Astrocyte (in vitro differentiated cells and primary cell): ENCODE measurements around the gene CD34. TPM values are rescaled to one million over a fixed set of nuclear protein-coding genes. Genes with fewer than 3 reads are reported as not detected.

Experiments
- DNase-seq: peaks from one replicate; pipeline ENCODE4 v3.0.0-alpha.2; 2010; ENCODE audit warnings: low read depth
- FAIRE-seq: peaks from 2 replicates; lab custom pipeline; 2011; peaks lifted over from hg19 to GRCh38; lab: Jason Lieb, UNC
- H2AFZ ChIP-seq: 2 replicates; pipeline ENCODE4 v1.6.0; 2012; ENCODE audit warnings: low read depth, low read length, inconsistent platforms
- H3K27ac ChIP-seq: 2 replicates; pipeline ENCODE4 v1.5.1; 2011; ENCODE audit warnings: low read depth, low read length, inconsistent platforms
- H3K27me3 ChIP-seq: 2 replicates; pipeline ENCODE4 v1.6.0; 2011; ENCODE audit warnings: low read length, inconsistent platforms; ENCODE audit not compliant: insufficient read depth
- H3K36me3 ChIP-seq: 2 replicates; pipeline ENCODE4 v1.5.1; 2011; ENCODE audit warnings: low read length, inconsistent platforms; ENCODE audit not compliant: insufficient read depth
- H3K4me1 ChIP-seq: 2 replicates; pipeline ENCODE4 v1.5.1; 2011; ENCODE audit warnings: low read length, inconsistent platforms; ENCODE audit not compliant: insufficient read depth
- H3K4me2 ChIP-seq: 2 replicates; pipeline ENCODE4 v1.6.0; 2012; ENCODE audit warnings: low read length, inconsistent platforms
- H3K4me3 ChIP-seq: 2 replicates; pipeline ENCODE4 v1.5.1; 2011; ENCODE audit warnings: low read depth, mild to moderate bottlenecking, low read length, inconsistent platforms; ENCODE audit not compliant: insufficient read depth
- H3K79me2 ChIP-seq: 2 replicates; pipeline ENCODE4 v1.6.0; 2012; ENCODE audit warnings: mild to moderate bottlenecking, low read length, inconsistent platforms; ENCODE audit not compliant: insufficient read depth
- H3K9ac ChIP-seq: 2 replicates; pipeline ENCODE4 v1.6.0; 2012; ENCODE audit warnings: mild to moderate bottlenecking, low read length, inconsistent platforms
- H3K9me3 ChIP-seq: 2 replicates; pipeline ENCODE4 v1.5.1; 2012; ENCODE audit warnings: low read depth, mild to moderate bottlenecking, low read length, inconsistent platforms; ENCODE audit not compliant: insufficient read depth
- H4K20me1 ChIP-seq: 2 replicates; pipeline ENCODE4 v1.6.0; 2012; ENCODE audit warnings: low read length, inconsistent platforms; ENCODE audit not compliant: insufficient read depth
- H3K27ac Mint-ChIP-seq: one replicate; pipeline ENCODE4 v1.8.0; 2021; ENCODE audit warnings: mild to moderate bottlenecking, mixed read lengths; ENCODE audit not compliant: unreplicated experiment
- H3K27me3 Mint-ChIP-seq: one replicate; pipeline ENCODE4 v1.8.0; 2021; ENCODE audit warnings: low read depth, mixed read lengths; ENCODE audit not compliant: unreplicated experiment
- H3K36me3 Mint-ChIP-seq: one replicate; pipeline ENCODE4 v1.8.0; 2021; ENCODE audit warnings: low read depth, mixed read lengths; ENCODE audit not compliant: unreplicated experiment
- H3K4me1 Mint-ChIP-seq: one replicate; pipeline ENCODE4 v1.8.0; 2021; ENCODE audit warnings: low read depth, mixed read lengths; ENCODE audit not compliant: unreplicated experiment
- H3K4me3 Mint-ChIP-seq: one replicate; pipeline ENCODE4 v1.8.0; 2021; ENCODE audit warnings: mild to moderate bottlenecking, moderate library complexity, mixed read lengths; ENCODE audit not compliant: unreplicated experiment
- H3K9me3 Mint-ChIP-seq: one replicate; pipeline ENCODE4 v1.8.0; 2021; ENCODE audit warnings: mild to moderate bottlenecking, mixed read lengths; ENCODE audit not compliant: unreplicated experiment
- CTCF ChIP-seq: IDR thresholded peaks from 2 replicates; pipeline ENCODE4 v1.5.1; 2011; ENCODE audit warnings: low read depth, mild to moderate bottlenecking, inconsistent platforms, low read length, moderate library complexity; ENCODE audit not compliant: insufficient read depth
- EZH2 ChIP-seq: IDR thresholded peaks from 2 replicates; pipeline ENCODE4 v1.6.1; 2012; ENCODE audit warnings: mild to moderate bottlenecking, low read length, inconsistent platforms; ENCODE audit not compliant: insufficient read depth
- total RNA-seq: library from RNA; stranded (reverse); gene quantifications from 2 replicates; pipeline ENCODE4 v1.2.1, GENCODE V29; 2021

Gene CD34
- total RNA-seq, 1 donor from 2014 or later = 0.45 TPM

DNA sequence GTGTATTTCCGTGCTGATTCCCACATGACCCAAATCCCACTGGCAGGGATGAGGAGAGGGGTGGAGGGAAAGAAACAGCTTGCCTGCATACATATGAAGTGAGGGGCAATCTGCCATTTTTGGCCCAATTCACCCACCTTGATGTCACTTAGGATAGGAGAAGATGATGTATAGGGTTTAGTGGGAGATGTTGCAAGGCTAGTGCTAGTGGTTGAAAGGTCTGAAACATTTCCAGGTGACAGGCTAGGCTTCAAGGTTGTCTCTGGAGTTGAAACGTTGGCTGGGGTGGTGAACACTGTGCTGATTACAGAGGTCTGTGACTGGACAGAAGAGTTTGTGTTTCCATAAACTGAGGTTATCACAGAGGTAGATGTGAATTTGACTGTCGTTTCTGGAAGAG lies 12.1 kb downstream of the CD34 start:
- no peak overlapping the region for H3K4me3 ChIP-seq

GRCh38 chr1:207898260-207898659 lies 12.7 kb downstream of the CD34 start:
- no peak for DNase-seq

More for the DNA sequence above, 12.1 kb downstream of the CD34 start:
- Mint-ChIP-seq H3K27me3 (peaks cover 6% of the 10 kb centered on the region), H3K4me3 (no peak overlapping the region), H3K36me3 (no peaks in the 10 kb centered on the region), H3K9me3 (peaks cover 3% of the 10 kb centered on the region), H3K27ac (no peak overlapping the region), H3K4me1 (peaks cover 2% of the 10 kb centered on the region)
- no peak overlapping the region for H2AFZ ChIP-seq
- H3K27ac ChIP-seq = no peak overlapping the region
- no peaks in the 10 kb centered on the region for H3K27me3 ChIP-seq
- no peak for TF ChIP-seq CTCF
- TF ChIP-seq EZH2 = no peak
- H3K36me3 ChIP-seq = no peaks in the 10 kb centered on the region
- FAIRE-seq = no peak
- no peaks in the 10 kb centered on the region for H3K79me2 ChIP-seq
- no peak overlapping the region for H3K4me2 ChIP-seq
- no peak overlapping the region for H3K9ac ChIP-seq
- H3K4me1 ChIP-seq = no peaks in the 10 kb centered on the region
- H3K9me3 ChIP-seq = no peaks in the 10 kb centered on the region
- no peak for DNase-seq
- no peaks in the 10 kb centered on the region for H4K20me1 ChIP-seq

More at GRCh38 chr1:207898260-207898659, 12.7 kb downstream of the CD34 start:
- Histone ChIP-seq H3K4me3 (no peak overlapping the region), H3K9me3 (no peaks in the 10 kb centered on the region), H4K20me1 (no peaks in the 10 kb centered on the region), H2AFZ (no peak overlapping the region), H3K36me3 (no peaks in the 10 kb centered on the region), H3K4me2 (no peak overlapping the region), H3K4me1 (no peaks in the 10 kb centered on the region), H3K9ac (no peak overlapping the region), H3K27ac (no peak overlapping the region), H3K79me2 (no peaks in the 10 kb centered on the region), H3K27me3 (no peaks in the 10 kb centered on the region)
- Mint-ChIP-seq H3K27me3 (peaks cover 6% of the 10 kb centered on the region), H3K27ac (no peak overlapping the region), H3K4me1 (peaks cover 2% of the 10 kb centered on the region), H3K9me3 (peaks cover 3% of the 10 kb centered on the region), H3K36me3 (no peaks in the 10 kb centered on the region), H3K4me3 (no peak overlapping the region)
- FAIRE-seq = no peak
- TF ChIP-seq CTCF (no peak), EZH2 (no peak)
